Kidney tubule cell (primary cell): Measurements from ENCODE around the gene GPR141.

Experiments used
- DNase-seq: peaks from one replicate; pipeline ENCODE4 v3.0.0-alpha.2; 2018; ENCODE audit warnings: low spot score

GPR141 gene

DNA sequence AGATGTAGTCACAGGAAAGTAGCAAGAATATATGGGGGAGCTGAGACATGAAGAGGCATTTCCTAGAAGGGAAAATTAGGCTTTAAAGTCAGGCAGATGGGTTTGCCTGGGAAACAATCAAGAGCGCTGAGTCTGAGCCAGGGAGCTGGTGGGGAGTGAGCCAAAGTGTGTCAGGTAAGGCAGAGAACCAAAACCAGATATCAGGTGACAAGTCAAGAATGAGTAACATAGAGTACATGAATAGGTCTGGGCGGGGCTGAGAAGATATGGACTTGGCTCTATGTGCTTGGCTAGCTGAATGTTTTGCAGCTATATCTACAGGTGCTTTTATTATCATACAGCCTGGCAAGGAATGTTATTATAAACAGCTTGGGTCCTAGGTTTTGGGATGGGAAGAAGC, 49.3 kb downstream of the GPR141 start:
- no peak for DNase-seq

- DNase-seq, result no peak
Observed at GRCh38 chr7:37735196-37735595, 51.6 kb downstream of the GPR141 start.

DNA sequence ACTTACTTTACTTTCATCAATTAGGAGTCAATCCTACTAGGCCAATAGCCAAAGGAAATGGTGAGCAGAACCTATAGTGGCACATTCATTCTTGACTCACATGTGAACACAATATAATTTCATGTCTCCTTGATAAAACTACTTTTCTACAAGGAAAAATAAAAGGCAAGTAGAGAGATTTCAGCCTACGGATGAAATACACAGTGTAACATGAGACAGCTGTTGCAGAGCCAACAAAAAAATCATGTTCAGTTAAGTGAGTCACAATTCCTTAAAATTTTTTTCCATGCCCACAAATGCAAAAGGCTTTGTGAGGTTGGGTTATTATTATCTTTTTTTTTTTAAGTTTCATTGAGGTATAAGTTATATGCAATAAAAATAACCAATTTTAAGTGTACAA, 54.8 kb downstream of the GPR141 start:
- no peak for DNase-seq

- DNase-seq, result no peak
Observed at GRCh38 chr7:37740398-37740797, 56.8 kb downstream of the GPR141 start.

GRCh38 chr7:37741776-37742175, 58.2 kb downstream of the GPR141 start:
- no peak for DNase-seq

GRCh38 chr7:37751096-37751495, 67.5 kb downstream of the GPR141 start:
- DNase-seq, result no peak

DNA sequence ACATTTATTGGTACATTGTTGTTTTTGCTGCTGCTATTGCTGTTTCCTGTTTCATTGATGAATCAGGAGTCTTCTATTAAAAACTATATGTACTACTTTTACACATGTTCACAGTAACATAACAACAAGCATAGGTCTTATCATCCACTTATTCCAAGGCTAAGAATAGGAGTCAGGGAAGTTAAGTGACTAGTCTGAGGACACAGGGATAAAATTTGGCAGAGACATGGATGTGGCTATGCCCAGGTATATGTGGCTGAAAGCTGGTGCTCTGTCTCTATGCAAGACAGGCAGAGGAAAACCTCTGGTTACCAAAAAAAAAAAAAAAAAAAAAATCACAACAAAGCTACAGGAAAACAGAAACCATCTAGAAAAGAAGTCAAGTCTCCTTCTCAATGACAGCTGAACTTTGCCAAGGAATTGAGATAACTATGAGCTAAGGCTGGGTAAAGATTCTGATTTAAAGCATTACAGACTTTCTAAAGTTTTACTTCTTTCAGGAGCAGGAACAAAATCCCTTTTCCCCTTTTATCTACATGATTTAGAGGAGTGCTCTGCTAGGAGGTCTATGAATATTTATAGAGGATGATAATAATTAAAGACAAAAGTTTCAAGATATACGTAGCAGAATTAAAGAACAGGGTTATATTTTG, 70.0 kb downstream of the GPR141 start:
- DNase-seq, result no peak

- no peak for DNase-seq
Observed at GRCh38 chr7:37756797-37757551, 73.4 kb downstream of the GPR141 start.

- DNase-seq, result no peak
Observed at GRCh38 chr7:37757563-37757962, 74.0 kb downstream of the GPR141 start.

GRCh38 chr7:37758501-37759045, 75.0 kb downstream of the GPR141 start:
- DNase-seq, result no peak

DNA sequence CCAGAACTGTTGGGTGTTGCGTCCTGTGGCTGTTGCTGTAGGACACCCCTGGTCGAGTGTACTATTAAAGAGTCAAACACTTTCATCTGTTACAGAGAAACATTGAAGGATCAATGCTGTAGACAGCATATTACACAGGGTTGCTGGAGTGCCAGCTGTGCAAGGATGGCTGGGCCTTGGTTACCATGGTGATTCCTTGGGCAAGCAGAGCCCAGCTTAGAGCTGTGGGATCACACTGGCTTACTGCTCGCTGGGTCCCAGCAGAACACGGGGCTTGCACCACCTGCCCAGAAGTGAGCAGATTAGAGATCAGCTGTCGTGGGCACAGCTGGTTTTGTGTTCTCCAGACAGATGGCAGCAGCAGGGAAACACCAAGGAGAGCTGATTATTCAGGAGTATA, 76.0 kb downstream of the GPR141 start:
- no peak for DNase-seq

DNA sequence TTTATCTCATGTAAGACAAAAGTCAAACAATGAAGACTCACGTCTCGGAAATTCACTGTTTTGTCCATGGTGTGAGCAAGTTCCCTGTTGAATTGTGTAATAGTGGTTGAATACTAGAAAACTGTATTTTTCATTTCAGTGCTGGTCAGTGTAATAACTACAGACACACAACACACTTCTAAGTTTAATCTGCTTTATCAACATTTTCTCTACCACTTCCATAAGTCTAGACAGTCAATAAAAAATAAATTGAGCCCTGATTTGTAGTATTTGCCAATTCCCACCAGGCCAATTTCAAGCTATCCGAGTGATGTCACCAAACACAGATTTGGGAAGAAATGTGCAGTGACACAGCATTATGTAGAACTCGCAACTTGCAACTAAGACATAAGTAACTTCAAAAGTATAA, 81.9 kb downstream of the GPR141 start:
- DNase-seq, result no peak

GRCh38 chr7:37765872-37766525, 82.4 kb downstream of the GPR141 start:
- DNase-seq, result no peak

DNA sequence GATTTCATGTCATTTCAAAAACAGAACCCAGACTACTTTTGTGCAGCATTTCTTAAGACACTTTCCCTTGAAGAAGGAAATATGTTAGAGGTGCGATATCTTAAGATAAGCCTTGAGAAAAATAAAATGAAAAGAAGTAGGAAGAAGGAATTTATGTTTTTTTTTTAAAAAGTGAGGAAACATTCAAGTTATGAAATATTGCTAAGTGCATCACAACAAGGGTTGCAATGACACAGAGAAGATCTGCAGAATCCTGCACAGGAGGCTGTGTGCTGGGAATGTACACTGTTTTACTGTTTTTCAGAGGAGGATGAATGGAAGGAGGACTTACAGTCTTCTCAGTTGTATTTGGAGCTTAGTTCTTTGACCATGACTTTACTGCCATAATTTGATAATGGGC, 85.0 kb downstream of the GPR141 start:
- no peak for DNase-seq

DNA sequence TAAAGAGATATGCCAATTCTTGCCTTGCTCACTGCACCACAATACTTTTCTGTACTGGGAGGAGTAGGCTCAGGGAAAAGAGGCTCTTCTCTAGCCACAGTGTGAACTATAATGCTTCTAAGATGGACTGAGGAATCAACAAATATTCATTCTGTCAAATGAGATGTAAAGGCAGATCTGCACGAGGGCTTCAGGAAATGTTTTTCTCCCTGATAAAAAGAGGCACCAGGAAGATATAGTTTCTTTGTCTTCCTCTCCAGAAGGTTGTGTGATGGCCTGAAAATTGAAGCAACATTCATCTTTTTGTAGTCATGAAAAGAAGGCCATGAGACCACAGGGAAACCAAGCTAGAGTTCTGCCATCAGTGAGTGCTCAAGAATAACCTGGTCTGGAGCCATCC, 85.7 kb downstream of the GPR141 start:
- DNase-seq, result no peak

DNA sequence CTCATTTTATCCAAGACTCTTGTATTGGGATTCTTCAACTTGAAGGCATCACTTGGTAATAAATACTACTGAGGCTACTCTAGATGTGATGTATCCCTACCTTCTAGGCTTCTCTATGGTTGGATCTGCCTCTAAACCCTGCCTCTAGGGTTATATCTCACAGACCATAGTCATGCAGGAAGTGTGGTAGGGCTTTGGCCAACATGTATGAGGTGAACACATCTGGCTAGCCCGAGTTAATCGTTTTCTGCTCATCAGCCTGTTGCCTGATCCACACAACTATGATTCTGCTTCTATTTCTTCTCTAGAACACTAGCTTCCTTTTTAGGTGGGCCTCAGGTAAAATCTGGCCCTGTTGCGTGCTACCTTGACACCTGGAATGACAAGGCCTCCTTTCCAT, 86.2 kb downstream of the GPR141 start:
- no peak for DNase-seq

GRCh38 chr7:37770838-37771237, 87.3 kb downstream of the GPR141 start:
- no peak for DNase-seq

GRCh38 chr7:37771342-37771741, 87.8 kb downstream of the GPR141 start:
- DNase-seq, result no peak

DNA sequence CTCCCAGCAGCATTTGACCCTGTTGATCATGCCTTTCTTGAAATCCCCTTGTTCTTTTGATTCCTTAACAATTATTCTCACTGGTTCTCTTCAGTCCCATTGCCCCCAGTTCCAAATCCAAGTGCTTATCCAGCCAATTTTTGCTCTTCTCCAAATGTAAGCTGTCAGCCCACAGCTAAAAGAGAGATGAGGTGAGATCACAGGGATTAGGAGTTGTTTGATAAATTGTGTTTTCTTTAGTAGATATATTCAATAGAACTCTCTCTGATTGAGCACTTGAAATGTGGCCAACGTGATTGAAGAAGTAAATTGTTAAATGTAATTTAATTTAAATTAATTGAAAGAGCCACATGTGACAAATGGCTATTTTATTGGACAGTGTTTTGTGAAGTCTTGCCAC, 88.2 kb downstream of the GPR141 start:
- no peak for DNase-seq

GRCh38 chr7:37775921-37776320, 92.4 kb downstream of the GPR141 start:
- no peak for DNase-seq

DNA sequence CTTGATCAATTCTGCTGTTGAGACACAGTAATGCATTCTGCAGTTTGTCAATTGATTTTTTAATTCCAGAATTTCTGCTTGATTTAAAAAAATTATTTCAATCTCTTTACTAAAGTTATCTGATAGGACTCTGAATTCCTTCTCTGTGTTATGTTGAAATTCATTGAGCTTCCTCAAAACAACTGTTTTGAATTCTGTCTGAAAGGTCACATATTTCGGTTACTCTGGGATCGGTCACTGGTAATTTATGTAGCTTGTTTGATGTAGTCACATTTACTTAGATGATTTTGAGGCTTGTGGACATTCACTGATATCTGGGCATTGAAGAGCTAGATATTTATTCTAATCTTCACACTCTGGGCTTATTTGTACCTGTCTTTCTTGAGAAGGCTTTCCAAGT, 97.6 kb downstream of the GPR141 start:
- no peak for DNase-seq

- DNase-seq, result peak; percentile 2
Observed at GRCh38 chr7:37782166-37782565, 98.6 kb downstream of the GPR141 start.

DNA sequence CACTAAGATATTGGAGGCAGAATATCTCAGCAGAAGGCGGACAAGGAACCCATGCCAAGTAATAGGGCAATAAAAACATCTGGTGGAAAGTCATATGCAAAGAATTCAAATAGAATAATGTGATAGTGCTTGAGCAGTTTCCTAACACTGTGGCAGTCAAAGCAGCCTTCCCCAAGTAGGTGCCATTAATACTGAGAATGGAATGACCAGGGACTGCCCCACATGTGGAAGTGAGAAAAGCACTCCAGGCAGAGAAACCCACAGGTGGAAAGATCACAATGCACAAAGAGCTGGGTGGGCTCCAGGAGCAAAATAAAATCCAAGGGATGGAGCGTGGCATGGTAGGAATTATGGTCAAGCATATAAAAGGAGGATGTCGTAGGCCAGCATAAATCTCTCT, 100.4 kb downstream of the GPR141 start:
- DNase-seq, result peak; percentile 3
